CD4-positive, alpha-beta T cell treated with Interferon gamma for 1 hour (primary cell): Measurements from ENCODE around the gene LTBP3.

Experiments used
- DNase-seq: peaks from one replicate; pipeline ENCODE4 v3.0.0-alpha.2; 2020

Gene LTBP3

GRCh38 chr11:65558002-65558929 lies at the start of gene LTBP3:
Gene LTBP3 (minus strand): TSS chr11:65558359. CDS start chr11:65557959, 400 bp downstream.
- peak; percentile 40 for DNase-seq

DNA sequence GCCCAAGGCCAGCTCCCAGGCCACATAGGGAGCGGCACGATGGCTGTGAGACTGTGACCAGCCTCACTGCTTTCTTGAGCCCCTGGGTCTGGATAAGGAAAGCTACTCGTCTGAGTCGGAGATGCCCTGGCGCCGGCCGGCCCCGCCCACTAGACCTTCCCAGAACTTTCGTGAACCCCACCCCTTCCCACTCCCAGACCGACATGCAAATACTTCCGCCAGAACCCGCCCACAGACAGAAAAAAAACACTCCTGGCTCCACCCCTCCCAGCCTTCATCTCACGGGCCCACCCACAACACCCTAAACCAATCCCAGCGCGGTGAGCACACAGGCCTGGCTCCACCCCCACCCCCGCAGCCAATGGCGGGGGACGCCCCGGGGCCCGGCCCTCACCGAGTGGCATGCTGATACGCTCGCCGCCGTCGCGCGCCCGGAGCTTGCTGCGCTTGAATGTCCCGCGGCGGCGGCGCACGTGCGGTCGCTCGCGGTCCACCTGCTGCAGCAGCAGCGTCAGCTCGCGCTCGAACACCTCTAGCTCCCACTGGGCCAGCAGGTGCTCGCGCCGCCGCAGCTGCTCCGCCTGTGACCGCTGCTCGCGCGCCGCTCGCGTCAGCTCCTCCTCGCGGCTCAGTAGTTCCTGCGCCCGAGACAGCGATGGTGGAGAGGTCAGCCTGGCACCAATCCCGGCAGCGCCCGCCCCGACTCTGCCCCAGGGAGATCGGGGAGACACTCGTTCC lies 48.9 kb upstream of the LTBP3 start:
- DNase-seq = no peak

- no peak for DNase-seq
Measured at GRCh38 chr11:65604258-65604657, 46.1 kb upstream of the LTBP3 start.

GRCh38 chr11:65599955-65600246 lies 41.7 kb upstream of the LTBP3 start:
- DNase-seq = no peak

DNA sequence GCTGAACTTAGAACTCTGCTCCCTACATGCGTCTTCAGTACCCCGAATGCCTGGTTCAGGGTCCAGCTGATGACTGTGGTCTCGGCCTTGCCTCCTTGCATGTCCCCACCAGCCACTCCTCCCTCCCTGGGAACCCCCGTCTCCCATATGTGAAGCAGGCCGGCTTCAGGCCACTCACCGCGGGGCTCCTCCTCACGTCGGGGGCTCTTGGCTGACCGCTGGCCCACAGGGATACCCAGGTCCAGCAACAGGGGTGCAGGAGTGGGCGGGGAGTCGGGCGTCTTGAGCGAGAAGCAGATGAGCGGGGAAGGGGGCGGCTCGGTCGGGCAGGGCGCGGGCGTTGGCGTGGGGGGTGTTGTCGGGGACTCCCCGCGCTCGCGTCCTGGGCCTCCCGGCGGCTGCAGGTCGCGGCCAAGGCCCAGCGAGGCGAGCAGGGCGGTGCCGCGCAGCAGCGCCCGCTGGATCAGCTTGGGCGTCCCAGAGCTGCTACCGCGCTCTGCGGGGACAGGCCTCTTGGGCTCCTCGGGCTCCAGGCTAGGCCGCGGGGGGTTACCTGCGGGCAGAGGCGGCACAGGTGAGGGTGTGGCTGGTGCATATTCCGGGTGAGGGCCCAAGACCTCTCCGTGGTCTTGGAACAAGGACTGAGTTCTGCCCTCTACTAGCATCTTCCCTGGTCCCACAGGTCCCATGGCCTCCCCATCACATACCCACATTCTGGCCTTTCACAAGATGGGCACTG lies 41.2 kb upstream of the LTBP3 start:
- DNase-seq = no peak

- no peak for DNase-seq
Measured at GRCh38 chr11:65598258-65598699, 40.1 kb upstream of the LTBP3 start.

- DNase-seq = no peak
Measured at GRCh38 chr11:65596520-65596919, 38.4 kb upstream of the LTBP3 start.

GRCh38 chr11:65595543-65596281 lies 37.6 kb upstream of the LTBP3 start, which contains the start of gene KCNK7:
Gene KCNK7 (minus strand): TSS chr11:65595800. CDS start chr11:65595772, 28 bp downstream.
- no peak for DNase-seq

DNA sequence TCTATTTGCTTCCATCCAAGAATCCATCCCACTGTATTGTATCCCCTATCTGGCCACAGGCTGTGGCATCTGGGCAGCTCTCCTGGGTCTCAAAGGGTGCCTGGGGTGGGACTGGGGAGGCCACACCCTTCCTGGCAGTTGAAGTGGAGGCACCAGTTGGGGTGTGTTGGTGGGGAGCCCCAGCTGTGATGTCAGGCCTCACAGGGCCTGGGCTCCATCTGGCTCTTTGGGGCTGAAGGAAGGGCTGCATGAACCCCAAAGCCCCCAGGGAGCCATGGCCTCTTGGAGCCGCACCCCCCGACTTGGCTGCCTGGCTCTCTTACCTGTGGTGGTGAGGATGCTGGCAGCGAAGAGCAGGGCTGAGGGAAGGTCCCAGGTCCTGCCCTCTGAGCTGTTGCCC lies 37.0 kb upstream of the LTBP3 start:
- DNase-seq = no peak

DNA sequence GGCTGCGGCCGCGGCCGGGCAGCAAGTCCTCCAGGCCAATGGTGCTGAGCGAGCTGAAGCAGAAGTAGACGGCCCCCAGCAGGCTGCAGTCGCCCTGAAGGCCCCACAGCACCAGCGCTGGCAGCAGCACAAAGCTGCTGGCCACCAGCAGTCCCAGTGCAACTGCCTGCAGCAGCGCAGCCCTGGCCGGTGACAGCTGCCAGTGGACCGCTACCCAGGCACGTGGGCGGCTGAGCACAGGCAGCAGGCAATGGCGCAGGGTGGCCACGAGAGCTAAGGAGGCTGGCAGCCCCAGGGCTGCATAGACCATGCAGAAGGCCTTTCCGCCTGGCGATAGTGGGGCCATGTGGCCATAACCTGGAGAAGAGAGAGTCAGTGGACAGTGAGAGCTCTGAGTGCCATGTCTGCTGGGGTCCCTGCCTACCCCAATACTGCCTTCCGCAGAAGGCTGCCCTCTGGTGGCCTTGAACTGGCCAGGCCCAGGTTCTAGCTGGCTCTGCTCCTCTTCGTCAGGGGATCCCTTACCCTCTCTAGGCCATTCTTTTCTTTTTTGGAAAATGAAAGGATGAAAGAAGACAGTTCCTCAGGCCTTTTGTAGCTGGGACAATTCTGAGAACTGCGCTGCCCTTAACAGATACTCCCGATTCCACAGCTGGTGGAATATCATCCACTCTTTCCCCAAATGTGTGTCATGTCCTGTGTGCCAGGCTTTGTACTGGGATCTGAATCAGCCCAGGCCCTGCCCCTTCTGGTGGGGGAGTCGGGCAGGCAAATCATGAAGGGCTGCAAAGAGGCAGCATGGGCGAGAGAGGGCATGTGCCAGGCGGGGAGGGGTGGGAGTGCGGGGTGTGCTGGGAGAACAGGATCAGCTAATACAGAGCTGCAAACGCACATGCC lies 35.6 kb upstream of the LTBP3 start:
- DNase-seq = peak; percentile 46

DNA sequence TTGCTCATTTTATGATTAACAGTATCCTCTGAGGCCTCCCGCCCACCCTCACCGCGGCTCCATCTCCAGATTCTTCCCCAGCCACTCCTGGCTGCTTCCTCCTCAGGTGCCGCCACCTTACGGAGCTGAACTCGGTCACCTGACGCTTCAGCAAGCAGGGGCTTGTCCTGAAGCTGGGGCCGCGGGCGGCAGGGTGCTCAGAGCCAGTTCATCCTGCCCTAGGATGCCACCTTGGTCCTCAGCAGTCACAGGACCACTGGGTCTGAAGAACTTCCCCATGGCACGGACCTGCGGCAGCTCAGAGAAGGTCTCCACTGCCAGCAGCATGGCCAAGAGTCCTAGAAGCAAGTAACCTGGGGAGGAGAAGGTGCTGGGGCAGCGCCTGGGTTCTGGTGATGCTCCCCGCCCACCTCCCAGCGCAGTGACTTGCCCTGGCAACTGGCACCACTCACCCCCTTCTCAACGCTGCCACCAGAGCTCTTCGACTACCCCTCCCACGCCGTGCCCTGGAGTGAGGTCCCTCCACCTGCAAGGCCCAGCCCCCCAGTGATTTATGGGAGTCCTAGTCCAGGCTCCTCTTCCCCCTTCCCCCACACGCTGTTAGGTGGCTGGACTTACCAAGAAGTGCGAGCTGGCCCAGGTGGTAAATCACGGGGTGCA lies 34.8 kb upstream of the LTBP3 start:
- no peak for DNase-seq

DNA sequence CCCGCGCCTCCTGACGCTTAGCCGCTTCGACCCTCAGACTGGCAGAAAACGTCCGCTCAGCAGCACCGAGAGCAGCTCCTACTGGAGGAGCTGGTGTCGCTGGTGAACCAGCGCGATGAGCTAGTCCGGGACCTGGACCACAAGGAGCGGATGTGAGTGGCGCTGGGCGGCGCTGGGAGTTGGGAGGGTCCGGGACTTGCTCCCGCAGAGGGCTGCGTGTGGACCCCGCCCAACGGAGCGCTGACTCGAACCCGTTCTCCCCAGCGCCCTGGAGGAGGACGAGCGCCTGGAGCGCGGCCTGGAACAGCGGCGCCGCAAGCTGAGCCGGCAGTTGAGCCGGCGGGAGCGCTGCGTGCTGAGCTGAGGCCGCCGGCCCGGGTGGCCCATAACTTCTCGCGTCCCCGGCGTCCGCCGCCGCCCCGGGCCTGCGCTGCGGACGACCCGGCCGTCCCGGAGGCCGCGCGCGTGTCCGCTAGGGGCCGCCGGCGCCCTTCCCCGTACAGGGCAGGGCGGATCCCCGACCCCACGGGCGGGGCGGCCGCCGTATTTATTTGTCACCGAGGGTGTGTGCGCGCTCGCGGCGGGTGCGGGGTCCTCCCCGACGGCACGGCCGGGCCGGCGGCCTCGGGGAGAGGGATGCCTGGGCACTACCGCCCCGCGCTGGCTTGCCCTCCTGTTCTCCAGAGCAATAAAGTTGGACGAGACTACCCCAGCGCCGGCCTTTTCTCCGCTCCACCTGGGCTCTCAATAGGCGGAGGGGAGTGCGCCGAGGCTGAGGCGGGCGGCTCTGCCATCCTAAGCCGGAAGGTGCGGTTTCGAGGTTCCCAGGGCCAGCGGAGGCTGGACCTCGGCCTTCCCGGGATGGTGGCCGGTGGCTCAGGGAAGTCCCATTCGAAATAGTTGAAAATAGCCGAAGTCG lies 34.0 kb upstream of the LTBP3 start:
- no peak for DNase-seq

DNA sequence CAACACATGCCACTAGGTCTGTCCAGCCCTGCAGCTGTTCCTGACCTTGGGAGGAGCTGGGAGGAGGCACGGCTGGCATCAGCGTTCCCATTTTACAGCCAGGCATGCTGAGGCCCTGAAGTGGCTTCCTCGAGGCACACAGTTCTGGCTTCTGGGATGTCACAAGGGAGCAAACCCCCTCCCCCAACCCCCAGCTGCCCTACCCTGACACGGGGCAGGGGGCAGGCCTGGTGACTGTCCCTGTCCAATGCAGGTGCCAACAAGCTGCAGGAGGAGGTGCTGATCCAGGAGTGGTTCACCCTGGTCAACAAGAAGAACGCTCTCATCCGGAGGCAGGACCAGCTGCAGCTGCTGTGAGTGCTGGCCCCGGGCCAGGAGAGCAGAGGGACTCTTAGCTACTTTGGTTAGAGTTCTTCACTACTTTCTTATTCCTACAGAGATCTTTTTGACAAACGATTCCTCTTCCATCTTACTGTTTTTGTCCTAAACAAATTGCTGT lies 32.1 kb upstream of the LTBP3 start:
- no peak for DNase-seq

DNA sequence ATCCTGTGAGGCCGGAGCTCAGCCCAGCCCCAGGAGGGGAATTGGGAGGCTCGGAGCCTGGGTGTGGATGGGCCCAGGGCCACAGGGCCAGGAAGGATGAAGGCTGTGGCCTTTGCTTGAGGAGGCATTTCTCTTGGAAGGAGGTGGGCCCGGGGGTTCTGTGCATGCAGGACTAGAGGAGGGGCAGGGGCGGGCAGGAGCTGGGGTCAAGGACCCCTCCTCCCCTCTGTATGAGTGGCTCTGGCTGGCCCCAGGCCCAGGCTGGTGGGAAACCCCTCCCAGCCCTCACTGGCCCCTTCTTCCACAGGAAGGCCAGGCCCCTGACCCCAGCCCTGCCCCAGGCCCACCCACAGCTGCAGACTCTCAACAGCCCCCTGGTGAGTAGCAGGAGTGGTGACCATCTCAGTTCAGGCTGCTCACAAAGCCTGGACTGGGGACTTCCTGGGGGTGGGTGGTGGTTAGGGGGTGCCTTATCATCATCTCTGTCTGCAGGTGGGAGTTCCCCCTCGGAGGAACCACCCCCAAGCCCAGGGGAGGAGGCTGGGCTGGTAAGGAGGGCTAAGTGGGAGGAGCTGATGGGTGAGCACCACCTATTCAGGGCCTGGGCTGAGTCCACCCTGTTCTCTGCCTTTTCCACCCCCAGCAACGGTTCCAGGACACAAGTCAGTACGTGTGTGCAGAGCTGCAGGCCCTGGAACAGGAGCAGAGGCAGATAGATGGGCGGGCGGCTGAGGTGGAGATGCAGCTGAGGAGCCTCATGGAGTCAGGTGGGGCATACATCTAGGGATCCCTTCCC lies 31.5 kb upstream of the LTBP3 start:
- DNase-seq = peak; percentile 50

DNA sequence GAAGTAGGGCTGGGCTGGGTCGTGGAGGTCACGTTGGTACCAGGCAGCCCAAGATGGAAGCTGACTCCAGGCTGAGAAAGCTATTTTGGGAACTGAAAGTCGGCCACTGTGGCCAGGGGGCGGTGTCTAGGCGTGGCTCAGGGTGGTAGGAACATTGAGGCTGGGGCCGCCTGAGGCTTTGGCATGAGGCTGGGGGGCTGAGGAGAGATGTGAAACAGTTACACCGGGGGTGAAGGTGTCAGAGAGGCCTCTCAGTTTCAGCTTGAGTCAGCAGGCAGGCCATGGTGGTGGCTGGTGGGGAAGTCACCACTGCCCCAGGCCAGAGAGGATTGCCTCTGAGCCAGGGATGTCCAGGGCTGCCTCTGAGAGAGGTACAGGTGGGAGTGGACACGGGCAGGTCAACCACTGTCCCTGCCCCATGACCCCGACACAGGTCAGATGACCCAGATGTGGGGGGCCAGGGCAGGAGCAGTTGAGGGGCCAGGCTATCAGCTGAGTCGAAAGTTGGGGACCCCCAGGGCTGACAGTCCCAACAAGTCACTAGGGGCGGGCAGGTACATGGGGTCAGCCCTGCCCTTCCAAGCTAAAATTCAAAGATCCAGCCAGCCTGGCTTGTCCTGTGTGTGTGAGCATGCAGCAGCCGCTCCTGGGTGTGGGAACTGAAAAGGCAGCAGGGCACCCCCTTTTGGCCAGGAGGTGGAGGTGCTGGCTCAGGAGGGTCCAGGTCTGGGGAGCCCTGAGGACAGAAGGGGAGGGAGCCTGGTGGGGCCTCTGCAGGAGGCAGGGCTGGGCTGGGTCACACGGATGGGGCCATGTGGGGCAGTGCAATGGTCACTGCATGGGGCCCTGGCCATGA lies 30.3 kb upstream of the LTBP3 start:
- DNase-seq = peak; percentile 81

DNA sequence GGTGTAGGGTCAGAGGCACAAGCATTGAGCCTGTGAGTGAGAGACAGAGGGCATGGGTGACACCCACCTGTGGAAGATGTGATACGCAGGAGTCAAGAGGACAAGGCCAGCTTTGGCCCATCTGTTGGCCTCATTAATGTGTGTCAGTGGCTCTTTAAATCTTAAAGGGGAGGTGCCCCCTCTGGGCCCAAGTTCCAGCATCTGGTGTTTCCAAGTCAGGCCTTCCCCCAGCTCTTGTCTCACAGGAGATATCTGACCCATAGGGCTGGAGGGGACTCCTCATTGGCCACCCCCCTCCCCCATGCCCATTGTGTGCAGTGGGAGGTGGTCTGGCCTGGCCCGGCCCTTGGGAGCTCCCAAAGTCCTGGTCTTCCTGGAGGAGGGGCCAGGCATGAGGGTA lies 28.5 kb upstream of the LTBP3 start:
- no peak for DNase-seq

DNA sequence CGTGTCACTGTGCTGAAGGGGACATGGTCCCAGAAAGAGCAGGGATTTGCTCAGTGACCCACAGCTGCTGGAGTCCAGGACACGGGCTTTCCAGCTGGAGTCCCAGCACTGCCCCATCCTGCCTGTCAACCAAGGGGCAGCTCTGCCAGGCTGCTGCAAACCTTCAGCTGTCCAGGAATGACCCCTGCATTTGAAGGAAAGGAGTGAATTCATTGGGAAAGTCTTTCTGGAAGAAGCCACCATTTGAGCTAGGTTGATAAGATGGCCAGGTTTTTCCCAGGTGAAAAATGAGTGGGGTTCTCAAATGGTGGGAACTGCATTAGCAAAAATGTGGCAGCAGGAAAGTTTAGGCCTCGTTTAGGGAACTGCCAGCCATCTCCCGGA lies 28.1 kb upstream of the LTBP3 start:
- no peak for DNase-seq
